H54 (cell line): ENCODE results near the gene KDM5A.
A peak's percentile ranks its signal among the peaks of the same experiment; 100 is the strongest.
"Not testable (repeated sequence)": the region's sequence is repeated elsewhere in the genome, so short reads cannot be mapped to it uniquely, and the experiment has no call there.

Source experiments
- DNase-seq: peaks from one replicate; pipeline ENCODE4 v3.0.0; 2011; ENCODE audit warnings: low spot score, mixed read lengths; ENCODE audit not compliant: insufficient read length
- FAIRE-seq: peaks from 3 replicates; lab custom pipeline; 2011; peaks lifted over from hg19 to GRCh38; lab: Jason Lieb, UNC
- POLR2A ChIP-seq: IDR thresholded peaks from 2 replicates; pipeline ENCODE4 v1.6.1; 2011; ENCODE audit warnings: low read depth, mild to moderate bottlenecking, low read length

The KDM5A gene

DNA sequence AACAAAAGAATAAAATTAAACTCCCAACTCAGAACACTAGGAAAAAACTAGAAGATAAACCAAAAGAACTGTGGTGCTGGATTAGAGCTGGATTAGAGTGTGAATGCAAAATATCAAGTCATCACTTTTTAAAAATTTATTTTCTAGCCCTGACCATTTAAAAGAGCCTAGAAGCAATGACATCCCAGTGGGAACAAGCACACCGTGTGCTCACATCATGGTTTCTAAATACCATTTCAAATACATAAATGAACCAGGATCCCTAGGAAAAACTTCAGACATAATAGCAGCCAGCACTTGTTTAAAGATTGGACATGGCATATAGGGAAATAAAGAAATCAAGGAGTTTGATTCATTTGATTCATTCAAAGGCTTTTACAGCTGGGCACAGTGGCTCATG lies 30.0 kb downstream of the KDM5A start:
- no peak for TF ChIP-seq POLR2A
- FAIRE-seq (no peak), DNase-seq (no peak)

DNA sequence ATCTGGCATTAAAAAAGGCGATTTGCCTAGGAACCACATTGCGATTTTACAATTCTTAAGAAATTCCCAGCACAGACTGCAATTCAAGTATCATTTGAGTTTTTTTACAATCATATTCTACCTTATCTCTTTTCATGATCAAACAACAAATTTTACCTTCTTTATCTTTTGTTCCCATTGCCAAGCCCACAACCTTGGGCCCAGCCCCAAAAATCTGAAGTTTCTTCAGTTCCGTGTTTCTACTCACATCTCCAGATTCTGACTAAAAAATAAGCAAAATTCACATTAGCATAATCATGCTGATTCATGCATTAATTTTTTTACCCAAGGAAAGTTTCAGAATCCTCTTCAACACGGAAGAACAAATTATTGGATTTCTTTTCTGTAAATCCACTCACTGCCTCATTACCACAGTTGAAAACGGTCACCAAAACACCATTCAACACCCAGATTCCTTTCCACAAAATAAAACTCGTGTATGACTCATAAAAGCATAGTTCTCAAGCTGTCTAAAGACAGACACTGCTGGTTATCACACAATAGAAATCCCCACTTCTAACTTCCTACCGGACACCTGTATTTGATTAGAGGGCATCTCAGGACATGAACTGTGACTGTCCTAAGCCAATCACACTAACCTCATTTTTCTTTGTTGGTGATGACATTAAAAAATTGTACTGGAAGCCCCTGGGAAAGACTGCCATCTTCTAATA lies 32.7 kb downstream of the KDM5A start:
- no peak for TF ChIP-seq POLR2A
- DNase-seq (peak; percentile 2), FAIRE-seq (peak; percentile 87)

DNA sequence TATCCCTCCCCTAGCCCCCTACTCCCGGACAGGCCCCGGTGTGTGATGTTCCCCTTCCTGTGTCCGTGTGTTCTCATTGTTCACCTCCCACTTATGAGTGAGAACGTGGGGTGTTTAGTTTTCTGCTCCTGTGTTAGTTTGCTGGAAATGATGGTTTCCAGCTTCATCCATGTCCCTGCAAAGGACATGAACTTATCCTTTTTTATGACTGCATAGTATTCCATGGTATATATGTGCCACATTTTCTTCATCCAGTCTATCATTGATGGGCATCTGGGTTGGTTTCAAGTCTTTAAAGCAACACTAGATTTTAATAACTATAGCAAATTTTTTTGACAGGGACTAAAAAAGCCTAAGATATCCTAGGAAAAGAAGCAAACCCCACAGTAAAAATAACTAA lies 37.9 kb downstream of the KDM5A start:
- DNase-seq, FAIRE-seq: not testable (repeated sequence)

DNA sequence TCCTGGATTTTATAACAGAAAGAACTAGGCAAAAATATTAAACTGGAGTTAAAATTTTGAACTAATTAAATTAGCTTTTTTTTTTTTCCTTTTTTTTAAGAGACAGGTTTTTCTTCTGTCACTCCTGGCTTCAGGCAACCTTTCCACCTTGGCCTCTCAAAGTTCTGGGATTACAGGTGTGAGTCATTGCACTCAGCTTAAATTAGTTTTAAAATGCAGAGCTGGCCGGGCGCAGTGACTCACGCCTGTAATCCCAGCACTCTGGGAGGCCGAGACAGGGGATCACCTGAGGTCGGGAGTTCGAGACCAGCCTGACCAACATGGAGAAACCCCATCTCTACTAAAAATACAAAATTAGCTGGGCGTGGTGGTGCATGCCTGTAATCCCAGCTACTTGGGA lies 39.5 kb downstream of the KDM5A start:
- FAIRE-seq, DNase-seq: not testable (repeated sequence)

- not testable (repeated sequence) for DNase-seq, FAIRE-seq
Observed at GRCh38 chr12:343036-343435, 46.1 kb downstream of the KDM5A start.

DNA sequence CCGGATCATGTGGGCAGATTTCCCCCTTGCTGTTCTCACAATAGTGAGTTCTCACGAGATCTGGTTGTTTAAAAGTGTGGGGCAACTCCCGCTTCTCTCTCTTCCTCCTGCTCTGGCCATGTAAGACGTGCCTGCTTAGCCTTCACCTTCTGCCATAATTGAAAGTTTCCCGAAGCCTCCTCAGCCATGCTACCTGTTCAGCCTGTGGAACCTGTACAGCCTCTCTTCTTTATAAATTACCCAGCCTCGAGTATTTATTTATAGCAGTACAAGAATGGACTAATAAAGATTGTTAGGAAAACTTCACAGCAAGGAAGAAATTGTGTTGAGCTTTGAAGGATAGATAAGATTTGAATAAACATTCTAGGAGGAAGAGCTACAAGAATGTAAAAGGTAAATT lies 52.1 kb downstream of the KDM5A start:
- FAIRE-seq (no peak), DNase-seq (no peak)
- no peak for TF ChIP-seq POLR2A

DNA sequence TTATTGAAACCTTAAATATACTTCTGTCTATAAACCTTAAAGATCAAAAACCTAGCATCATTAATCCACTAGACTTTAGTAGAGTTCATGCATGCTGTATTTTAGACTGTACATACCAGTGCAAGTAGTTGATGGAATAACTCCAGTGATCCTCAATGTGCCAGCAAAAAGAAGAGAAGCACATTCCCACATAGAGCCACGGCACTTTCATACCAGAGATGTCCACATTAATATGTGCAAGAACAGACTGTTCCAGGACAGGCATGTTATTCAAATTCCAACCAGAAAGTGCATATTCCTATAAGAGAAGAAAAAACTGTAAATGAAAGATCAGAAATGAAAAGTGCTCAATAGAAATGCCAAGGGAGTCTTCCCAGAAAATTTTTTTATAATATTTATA lies 55.0 kb downstream of the KDM5A start:
- DNase-seq, result no peak
- no peak for TF ChIP-seq POLR2A
- no peak for FAIRE-seq

DNA sequence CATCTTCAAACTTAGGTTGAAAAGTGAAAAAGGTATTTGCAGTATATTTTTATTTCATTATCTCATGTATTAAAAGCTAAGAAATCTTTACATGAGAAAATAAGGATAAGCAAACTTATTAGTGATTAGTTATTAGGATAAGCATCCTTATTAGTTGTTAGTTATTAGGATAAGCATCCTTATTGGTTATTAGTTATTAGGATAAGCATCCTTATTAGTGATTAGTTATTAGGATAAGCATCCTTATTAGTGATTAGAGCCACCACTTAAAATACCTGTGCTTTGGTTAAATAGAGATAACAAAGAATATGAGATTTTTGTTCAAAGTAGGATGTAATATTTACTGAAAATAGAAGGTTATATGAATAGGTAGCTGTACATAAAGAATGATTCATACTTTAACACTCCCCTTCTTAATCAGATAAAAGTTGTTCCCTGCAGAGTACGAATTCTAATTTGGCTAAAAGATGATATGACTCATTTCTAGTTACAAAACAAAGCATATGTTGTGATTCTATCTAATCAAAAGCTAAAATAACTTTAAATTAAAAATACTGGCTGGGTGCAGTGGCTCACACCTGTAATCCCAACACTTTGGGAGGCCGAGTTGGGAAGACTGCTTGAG lies 56.4 kb downstream of the KDM5A start:
- FAIRE-seq (peak; percentile 36), DNase-seq (no peak)
- no peak for TF ChIP-seq POLR2A

DNA sequence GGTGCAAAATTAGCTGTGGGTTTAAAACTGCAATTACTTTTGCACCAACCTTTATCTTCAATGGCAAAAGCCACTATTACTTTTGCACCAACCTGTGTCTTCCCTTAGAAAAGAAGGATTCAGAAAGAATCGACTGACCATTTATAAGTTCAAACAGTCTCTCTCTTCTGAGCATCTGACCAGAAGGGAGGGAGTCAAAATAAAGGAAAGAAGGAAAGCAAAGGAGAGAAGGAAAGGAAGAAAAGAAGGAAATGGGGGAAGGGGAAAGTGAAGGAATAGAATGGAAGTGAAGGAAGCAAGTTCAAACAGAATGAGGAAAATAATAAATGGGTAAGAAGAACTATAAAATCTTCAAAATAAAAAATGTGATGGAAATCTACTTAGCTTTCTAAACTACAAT lies 57.8 kb downstream of the KDM5A start:
- no peak for DNase-seq
- FAIRE-seq, result no peak
- no peak for TF ChIP-seq POLR2A

DNA sequence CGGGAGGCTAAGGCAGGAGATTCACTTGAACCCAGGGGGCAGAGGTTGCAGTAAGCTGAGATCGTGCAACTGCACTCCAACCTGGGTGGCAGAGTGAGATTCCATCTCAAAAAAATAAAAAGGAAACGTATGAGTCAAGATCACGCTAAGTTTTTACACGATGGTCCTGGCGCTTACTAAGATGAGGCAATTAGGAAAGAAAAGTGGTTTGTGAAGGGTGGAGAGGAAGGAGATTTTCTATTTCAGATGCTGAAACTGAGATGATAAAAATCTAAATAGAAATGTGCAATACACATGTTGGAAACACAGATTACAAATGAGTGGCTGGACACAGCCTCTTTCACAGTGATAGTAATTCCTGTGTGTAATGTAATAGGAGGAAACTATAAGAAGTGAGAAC lies 63.2 kb downstream of the KDM5A start:
- no peak for TF ChIP-seq POLR2A
- no peak for DNase-seq
- no peak for FAIRE-seq

- no peak for TF ChIP-seq POLR2A
- FAIRE-seq, result no peak
- DNase-seq, result no peak
Observed at GRCh38 chr12:323507-323906, 65.6 kb downstream of the KDM5A start.

DNA sequence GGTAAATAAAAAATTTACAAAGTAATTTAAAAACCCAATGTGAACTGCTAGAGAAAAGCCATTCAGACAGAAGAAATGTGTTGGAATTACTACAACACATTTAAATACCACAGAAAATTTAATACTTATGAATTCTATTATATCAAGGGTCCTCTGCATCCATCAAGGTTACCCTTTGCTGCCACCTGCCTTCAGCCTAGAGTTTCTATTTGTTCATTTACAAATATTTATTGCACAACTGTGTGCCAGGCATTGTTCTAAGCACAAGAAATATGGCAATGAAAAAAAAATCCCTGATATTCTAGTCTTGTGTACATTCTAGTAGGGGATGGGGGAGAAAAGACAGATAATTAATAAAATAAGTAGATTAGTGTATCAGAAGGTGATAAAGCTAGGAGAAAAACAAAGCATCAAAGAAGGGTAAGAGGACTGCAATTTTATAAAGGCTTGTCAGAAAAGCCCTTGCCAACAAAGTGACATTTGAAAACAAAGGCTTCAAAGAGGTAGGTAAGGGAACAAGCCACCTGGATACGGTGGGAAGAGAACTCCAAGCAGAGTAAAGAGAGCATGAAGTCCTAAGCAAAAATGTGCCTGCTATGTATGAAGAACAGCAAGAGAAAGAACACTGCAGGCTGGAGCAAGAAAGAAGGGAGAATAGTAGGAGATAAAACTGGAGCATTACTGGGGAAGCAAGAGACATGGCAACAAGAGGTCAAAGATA lies 67.4 kb downstream of the KDM5A start:
- no peak for FAIRE-seq
- DNase-seq, result no peak
- TF ChIP-seq POLR2A, result no peak

DNA sequence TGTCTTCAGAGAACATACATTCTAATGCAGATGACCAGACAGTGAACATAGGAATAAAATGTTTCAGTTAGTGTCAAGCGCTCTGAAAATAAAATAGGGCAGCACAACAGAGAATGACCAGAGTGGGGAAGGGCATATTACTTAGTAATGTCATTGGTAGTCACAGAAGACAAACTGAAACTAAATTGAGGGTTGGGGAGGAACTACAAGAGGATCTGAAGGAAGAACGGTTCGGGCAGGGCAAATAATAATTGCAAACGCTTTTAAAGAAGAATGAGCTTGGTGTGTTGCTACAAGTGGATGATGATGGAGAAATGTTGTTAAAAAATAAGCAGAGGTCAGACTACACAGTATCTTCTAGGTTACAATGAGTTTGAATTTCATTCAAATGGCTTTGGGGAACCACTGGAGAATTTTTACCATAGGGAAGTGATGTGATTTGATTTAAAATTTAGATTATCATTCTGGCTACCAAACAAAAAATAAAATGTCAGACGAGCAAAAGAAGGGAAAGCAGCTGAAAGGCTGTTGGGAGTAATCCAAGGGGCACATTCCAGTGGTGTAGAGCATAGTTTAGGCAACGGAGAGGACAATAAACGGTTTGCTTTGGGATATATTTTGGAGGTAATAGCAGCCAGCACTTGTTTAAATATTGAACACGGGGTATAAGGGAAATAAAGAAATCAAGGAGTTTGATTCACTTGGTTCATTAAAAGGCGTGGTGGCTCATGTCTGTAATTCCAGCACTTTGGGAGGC lies 70.2 kb downstream of the KDM5A start:
- TF ChIP-seq POLR2A, result no peak

DNA sequence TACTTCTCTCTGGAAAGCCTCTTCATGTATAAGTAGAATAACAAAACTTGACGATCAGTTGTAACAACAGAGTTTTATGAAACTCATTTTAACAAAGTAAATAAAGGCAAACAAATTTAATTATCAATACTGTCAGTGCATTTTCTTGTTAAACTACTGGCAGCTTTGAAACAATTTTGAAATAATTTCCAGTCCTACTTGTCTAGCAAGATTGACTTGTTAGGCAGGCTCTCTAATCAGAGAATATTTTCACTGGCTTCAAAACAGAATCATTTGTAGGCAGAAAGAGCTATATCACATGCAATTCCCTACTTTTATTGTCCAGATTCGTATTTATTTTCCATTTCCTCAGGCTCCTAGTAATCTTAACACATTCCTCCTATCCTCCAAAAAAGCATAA lies 80.6 kb downstream of the KDM5A start:
- TF ChIP-seq POLR2A, result no peak
- DNase-seq (no peak), FAIRE-seq (no peak)

More for the DNA sequence above, 70.2 kb downstream of the KDM5A start:
- FAIRE-seq (no peak), DNase-seq (no peak)
